ENCODE measurements around the gene TRMT10A. TPM values are rescaled to one million over a fixed set of nuclear protein-coding genes. Genes with fewer than 3 reads are reported as not detected.

TRMT10A gene
- total RNA-seq, 1 donor from 2014 or later, result 12.1 TPM

DNA sequence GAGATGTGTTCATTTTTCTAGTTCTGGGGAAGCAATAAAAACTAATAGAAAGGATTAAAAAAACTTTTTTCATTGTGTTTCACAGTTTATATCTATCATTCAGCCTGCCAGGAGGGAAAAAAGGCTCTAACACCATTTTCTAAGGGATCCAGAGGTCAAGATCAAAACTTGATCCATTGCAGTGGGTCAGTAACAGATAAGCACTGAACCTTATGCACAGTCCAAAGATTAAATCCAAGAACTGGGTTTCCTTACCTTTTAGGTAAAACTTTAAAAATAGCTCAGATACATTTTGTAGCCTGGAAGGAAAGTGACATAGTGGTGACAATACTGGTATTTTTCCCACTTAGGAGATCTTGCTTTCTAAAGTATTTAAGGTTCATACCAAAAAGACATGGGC is 23.5 kb upstream of the TRMT10A start:
- FAIRE-seq (no peak), DNase-seq (ENCODE audit: low read depth) (no peak)
- Histone ChIP-seq H3K4me3 (ENCODE audit: low read depth, low read length) (no peak overlapping the region), H3K27me3 (ENCODE audit: control insufficient read depth, insufficient read depth, low read length) (no peaks in the 10 kb centered on the region), H3K36me3 (ENCODE audit: control insufficient read depth, insufficient read depth, low read length) (no peaks in the 10 kb centered on the region)
- TF ChIP-seq, protein P1, sequence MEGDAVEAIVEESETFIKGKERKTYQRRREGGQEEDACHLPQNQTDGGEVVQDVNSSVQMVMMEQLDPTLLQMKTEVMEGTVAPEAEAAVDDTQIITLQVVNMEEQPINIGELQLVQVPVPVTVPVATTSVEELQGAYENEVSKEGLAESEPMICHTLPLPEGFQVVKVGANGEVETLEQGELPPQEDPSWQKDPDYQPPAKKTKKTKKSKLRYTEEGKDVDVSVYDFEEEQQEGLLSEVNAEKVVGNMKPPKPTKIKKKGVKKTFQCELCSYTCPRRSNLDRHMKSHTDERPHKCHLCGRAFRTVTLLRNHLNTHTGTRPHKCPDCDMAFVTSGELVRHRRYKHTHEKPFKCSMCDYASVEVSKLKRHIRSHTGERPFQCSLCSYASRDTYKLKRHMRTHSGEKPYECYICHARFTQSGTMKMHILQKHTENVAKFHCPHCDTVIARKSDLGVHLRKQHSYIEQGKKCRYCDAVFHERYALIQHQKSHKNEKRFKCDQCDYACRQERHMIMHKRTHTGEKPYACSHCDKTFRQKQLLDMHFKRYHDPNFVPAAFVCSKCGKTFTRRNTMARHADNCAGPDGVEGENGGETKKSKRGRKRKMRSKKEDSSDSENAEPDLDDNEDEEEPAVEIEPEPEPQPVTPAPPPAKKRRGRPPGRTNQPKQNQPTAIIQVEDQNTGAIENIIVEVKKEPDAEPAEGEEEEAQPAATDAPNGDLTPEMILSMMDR (IDR thresholded peaks at IDR 0.05; ENCODE audit: insufficient read depth, low read length, severe bottlenecking), result no peak

DNA sequence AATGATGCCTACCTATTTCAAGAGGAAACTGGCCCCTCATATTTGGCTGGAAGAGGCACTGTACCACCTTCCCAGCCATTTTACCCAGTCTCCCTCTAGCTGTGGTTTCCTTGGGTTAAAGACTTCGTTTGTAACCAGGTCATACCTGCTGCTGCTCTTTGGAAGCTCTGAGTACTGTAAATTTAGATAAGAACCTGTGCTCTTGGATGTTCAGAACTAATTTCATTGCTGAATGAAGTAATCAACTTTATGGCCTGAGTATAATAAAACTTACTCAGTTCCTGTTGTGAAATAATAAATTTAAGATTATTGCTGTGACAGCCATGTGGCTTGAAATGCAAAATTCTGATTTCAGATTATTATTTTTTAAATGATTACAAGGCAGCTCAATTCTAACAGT is 23.0 kb upstream of the TRMT10A start:
- no peaks in the 10 kb centered on the region for H3K36me3 ChIP-seq (ENCODE audit: control insufficient read depth, insufficient read depth, low read length)
- FAIRE-seq, result no peak

DNA sequence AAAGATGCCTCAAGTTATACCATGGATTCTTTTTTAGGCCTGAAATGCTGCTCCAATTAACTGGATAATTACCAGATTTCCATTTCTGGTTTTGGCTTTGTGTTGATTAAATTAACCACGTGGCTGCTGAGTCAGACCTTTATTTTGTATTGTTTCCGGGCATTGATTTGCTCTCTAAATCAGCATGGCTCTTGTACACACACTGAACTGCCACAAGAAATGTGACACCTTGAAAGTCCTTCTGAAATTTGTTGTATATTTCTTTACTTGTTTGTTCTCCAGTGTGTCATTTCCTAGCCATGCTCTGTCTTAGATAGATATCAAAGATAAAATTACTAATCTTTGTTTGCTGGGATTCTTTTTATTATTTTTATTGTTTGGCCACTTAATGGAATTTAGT is 22.5 kb upstream of the TRMT10A start:
- Histone ChIP-seq H3K27me3 (ENCODE audit: control insufficient read depth, insufficient read depth, low read length) (no peaks in the 10 kb centered on the region), H3K4me3 (ENCODE audit: low read depth, low read length) (no peak overlapping the region), H3K36me3 (ENCODE audit: control insufficient read depth, insufficient read depth, low read length) (no peaks in the 10 kb centered on the region)
- TF ChIP-seq, protein P1 (IDR thresholded peaks at IDR 0.05; ENCODE audit: insufficient read depth, low read length, severe bottlenecking), result no peak
- no peak for FAIRE-seq
- DNase-seq (ENCODE audit: low read depth), result no peak

More for the DNA sequence above, 23.0 kb upstream of the TRMT10A start:
- TF ChIP-seq, protein P1 (IDR thresholded peaks at IDR 0.05; ENCODE audit: insufficient read depth, low read length, severe bottlenecking), result no peak
- H3K4me3 ChIP-seq (ENCODE audit: low read depth, low read length), result no peak overlapping the region
- no peak for DNase-seq (ENCODE audit: low read depth)
- H3K27me3 ChIP-seq (ENCODE audit: control insufficient read depth, insufficient read depth, low read length), result no peaks in the 10 kb centered on the region

DNA sequence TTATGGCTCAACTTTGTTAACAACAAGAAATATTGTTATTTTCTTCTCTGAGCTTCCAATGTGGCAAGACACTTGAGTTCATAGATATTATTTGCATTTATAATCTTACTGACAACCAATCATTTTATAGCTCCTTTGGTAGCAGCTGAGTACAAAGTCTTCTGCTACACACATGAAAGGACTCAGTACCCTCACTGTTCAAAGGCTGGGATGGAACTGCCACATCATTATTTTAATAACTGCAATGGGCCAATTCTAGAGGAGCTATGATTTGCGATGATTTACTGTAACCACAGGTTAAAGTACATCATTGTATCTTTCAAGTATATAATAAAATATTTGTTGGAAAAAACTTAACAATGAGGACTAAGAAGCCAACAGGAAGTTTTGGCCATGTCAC is 21.7 kb upstream of the TRMT10A start:
- no peaks in the 10 kb centered on the region for H3K27me3 ChIP-seq (ENCODE audit: control insufficient read depth, insufficient read depth, low read length)
- FAIRE-seq (no peak), DNase-seq (ENCODE audit: low read depth) (no peak)
- no peaks in the 10 kb centered on the region for H3K36me3 ChIP-seq (ENCODE audit: control insufficient read depth, insufficient read depth, low read length)
- TF ChIP-seq, protein P1 (IDR thresholded peaks at IDR 0.05; ENCODE audit: insufficient read depth, low read length, severe bottlenecking), result no peak
- H3K4me3 ChIP-seq (ENCODE audit: low read depth, low read length), result no peak overlapping the region

DNA sequence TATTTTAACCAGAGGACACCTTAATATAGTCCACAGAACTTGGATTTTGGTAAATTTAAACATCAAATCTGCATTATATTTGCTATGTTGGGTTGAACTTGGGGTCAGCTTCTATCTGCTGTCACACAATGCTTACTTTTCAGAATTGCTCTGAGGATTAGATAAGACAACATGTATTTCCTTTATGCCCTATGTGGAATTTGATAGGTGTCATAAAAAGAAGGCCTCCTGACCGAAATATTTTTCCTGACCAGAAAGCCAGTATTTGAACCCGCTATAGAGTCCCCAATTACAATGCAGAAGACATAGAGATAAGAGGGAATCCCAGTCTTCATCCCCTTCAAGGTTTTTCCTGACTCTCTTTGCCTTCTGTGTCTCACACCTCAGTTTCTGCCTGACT is 14.9 kb upstream of the TRMT10A start:
- H3K4me3 ChIP-seq (ENCODE audit: low read depth, low read length), result no peak overlapping the region
- FAIRE-seq (no peak), DNase-seq (ENCODE audit: low read depth) (no peak)
- H3K36me3 ChIP-seq (ENCODE audit: control insufficient read depth, insufficient read depth, low read length), result no peaks in the 10 kb centered on the region
- no peaks in the 10 kb centered on the region for H3K27me3 ChIP-seq (ENCODE audit: control insufficient read depth, insufficient read depth, low read length)
- TF ChIP-seq, protein P1 (IDR thresholded peaks at IDR 0.05; ENCODE audit: insufficient read depth, low read length, severe bottlenecking), result no peak

DNA sequence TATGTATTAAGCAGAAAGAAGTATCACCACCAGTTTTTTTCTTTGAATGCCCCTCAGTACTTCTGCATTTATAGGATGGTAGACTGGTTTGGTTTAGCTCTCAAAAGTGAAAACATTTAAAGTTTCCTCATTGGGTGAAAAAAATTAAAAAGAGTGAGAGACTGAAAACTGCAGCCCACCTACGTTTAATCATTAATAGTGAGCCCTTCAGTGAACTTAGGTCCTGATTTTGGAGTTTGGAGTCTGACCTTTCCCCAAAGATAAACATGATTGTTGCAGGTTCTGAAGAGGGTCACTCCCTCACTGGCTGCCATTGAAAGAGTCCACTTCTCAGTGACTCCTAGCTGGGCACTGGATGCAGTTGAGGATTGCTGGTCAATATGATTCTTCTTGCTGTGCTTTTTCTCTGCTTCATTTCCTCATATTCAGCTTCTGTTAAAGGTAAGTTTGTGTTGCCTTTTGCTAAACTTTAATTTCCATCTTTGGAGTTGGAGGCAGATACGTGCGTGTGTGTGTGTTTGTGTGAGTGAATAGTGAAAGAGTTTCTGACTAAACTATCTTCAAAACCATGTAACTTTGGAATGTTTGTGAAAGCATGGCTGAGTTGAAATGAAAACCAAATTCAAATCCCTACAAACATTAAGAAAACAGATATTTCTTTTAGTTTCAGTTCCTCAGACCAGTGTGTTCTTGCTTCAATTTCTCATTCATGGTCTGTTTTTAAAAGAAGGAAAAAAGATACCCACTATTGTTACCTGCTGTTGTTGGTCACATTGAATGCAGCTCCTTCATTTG is 10.9 kb upstream of the TRMT10A start, which contains the start of gene MTTP:
TSS of gene MTTP (plus strand) at position 295 of the 795 bp plus-strand sequence. CDS start at position 381, 86 bp downstream.
- FAIRE-seq, result no peak
- no peak for DNase-seq (ENCODE audit: low read depth)
- Histone ChIP-seq H3K36me3 (ENCODE audit: control insufficient read depth, insufficient read depth, low read length) (no peaks in the 10 kb centered on the region), H3K4me3 (ENCODE audit: low read depth, low read length) (no peak within 1 kb of the TSS), H3K27me3 (ENCODE audit: control insufficient read depth, insufficient read depth, low read length) (no peaks in the 10 kb centered on the region)
- TF ChIP-seq, protein P1 (IDR thresholded peaks at IDR 0.05; ENCODE audit: insufficient read depth, low read length, severe bottlenecking), result no peak

Measured in bronchial epithelial cell (primary cell).